ENCODE data around the gene TBC1D1.

- TF ChIP-seq, protein P1, sequence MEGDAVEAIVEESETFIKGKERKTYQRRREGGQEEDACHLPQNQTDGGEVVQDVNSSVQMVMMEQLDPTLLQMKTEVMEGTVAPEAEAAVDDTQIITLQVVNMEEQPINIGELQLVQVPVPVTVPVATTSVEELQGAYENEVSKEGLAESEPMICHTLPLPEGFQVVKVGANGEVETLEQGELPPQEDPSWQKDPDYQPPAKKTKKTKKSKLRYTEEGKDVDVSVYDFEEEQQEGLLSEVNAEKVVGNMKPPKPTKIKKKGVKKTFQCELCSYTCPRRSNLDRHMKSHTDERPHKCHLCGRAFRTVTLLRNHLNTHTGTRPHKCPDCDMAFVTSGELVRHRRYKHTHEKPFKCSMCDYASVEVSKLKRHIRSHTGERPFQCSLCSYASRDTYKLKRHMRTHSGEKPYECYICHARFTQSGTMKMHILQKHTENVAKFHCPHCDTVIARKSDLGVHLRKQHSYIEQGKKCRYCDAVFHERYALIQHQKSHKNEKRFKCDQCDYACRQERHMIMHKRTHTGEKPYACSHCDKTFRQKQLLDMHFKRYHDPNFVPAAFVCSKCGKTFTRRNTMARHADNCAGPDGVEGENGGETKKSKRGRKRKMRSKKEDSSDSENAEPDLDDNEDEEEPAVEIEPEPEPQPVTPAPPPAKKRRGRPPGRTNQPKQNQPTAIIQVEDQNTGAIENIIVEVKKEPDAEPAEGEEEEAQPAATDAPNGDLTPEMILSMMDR (conservative IDR thresholded peaks at IDR 0.05): no peak
- no peak for TF ChIP-seq EZH2 (IDR thresholded peaks at IDR 0.05; ENCODE audit: low read depth)
Measured at GRCh38 chr4:38078590-38079421, 187.9 kb downstream of the TBC1D1 start.

Measured in PC-9 (cell line).